OCI-LY7 (cell line): Measurements from ENCODE around the gene STEAP3.

Experiments
- EZH2phosphoT487 ChIP-seq: fragments of 200-600 bp; sonication (generic); IDR thresholded peaks from 2 replicates; pipeline ENCODE4 v1.6.1; 2018; ENCODE audit warnings: low read depth, borderline replicate concordance, mild to moderate bottlenecking, mixed run types, antibody characterized with exemption, low read length, moderate library complexity, mixed read lengths
- TF ChIP-seq, protein P1 (sequence below): fragments of 200-600 bp; sonication (generic); conservative IDR thresholded peaks from 2 replicates; pipeline ENCODE4 v1.5.1; 2014; ENCODE audit warnings: mild to moderate bottlenecking, antibody characterized with exemption, low read length, moderate library complexity, mixed read lengths

- no peak for TF ChIP-seq EZH2phosphoT487
- TF ChIP-seq, protein P1, sequence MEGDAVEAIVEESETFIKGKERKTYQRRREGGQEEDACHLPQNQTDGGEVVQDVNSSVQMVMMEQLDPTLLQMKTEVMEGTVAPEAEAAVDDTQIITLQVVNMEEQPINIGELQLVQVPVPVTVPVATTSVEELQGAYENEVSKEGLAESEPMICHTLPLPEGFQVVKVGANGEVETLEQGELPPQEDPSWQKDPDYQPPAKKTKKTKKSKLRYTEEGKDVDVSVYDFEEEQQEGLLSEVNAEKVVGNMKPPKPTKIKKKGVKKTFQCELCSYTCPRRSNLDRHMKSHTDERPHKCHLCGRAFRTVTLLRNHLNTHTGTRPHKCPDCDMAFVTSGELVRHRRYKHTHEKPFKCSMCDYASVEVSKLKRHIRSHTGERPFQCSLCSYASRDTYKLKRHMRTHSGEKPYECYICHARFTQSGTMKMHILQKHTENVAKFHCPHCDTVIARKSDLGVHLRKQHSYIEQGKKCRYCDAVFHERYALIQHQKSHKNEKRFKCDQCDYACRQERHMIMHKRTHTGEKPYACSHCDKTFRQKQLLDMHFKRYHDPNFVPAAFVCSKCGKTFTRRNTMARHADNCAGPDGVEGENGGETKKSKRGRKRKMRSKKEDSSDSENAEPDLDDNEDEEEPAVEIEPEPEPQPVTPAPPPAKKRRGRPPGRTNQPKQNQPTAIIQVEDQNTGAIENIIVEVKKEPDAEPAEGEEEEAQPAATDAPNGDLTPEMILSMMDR, result no peak
Measured at GRCh38 chr2:119202610-119203310, 20.9 kb upstream of the STEAP3 start.
